ENCODE measurements around the gene SLC49A3. TPM values are rescaled to one million over a fixed set of nuclear protein-coding genes. Genes with fewer than 3 reads are reported as not detected.

The SLC49A3 gene
- total RNA-seq, 4 donors from 2014 or later = 5.9 to 18.0 (median 14.3) TPM

- Histone ChIP-seq H3K27ac (peak overlapping the region in 3 of 4 donors; percentile 26 to 67 (median 56)), H3K27me3 (no peaks in the 10 kb centered on the region), H3K4me3 (no peak overlapping the region), H3K9me3 (no peaks in the 10 kb centered on the region), H3K36me3 (peaks cover 0 to 25% (median 0%) of the 10 kb centered on the region in 3 donors), H3K4me1 (peaks cover 0 to 48% (median 12%) of the 10 kb centered on the region in 4 donors)
- TF ChIP-seq POLR2A (IDR thresholded peaks at IDR 0.05) = no peak
- TF ChIP-seq EP300 (IDR thresholded peaks at IDR 0.05) = no peak
- TF ChIP-seq CTCF (IDR thresholded peaks at IDR 0.05) = no peak
- 87 to 89% methylated on average over 32 to 39 of the region's 41 CpGs for WGBS, 2 donors
- DNase-seq (ENCODE audit: low spot score in 2 of 2) = no peak
These were observed 36.7 kb upstream of the SLC49A3 start for GRCh38 chr4:725391-726234.

- 87 to 92% methylated on average over 24 to 27 of the region's 28 CpGs for WGBS, 2 donors
- Histone ChIP-seq H3K4me1 (peaks cover 0 to 49% (median 12%) of the 10 kb centered on the region in 4 donors), H3K36me3 (peaks cover 0 to 18% (median 0%) of the 10 kb centered on the region in 3 donors), H3K9me3 (no peaks in the 10 kb centered on the region), H3K4me3 (no peak overlapping the region), H3K27ac (no peak overlapping the region), H3K27me3 (no peaks in the 10 kb centered on the region)
- no peak for DNase-seq (ENCODE audit: low spot score in 2 of 2)
- TF ChIP-seq EP300 (IDR thresholded peaks at IDR 0.05) = no peak
- TF ChIP-seq CTCF (IDR thresholded peaks at IDR 0.05) = no peak
- no peak for TF ChIP-seq POLR2A (IDR thresholded peaks at IDR 0.05)
These were observed 35.0 kb upstream of the SLC49A3 start for GRCh38 chr4:723751-724530.

GRCh38 chr4:722851-723360 is 34.0 kb upstream of the SLC49A3 start:
- no peak for DNase-seq (ENCODE audit: low spot score in 2 of 2)
- Histone ChIP-seq H3K4me3 (no peak overlapping the region), H3K27ac (no peak overlapping the region), H3K9me3 (no peaks in the 10 kb centered on the region), H3K36me3 (peaks cover 0 to 18% (median 0%) of the 10 kb centered on the region in 3 donors), H3K4me1 (peaks cover 0 to 58% (median 12%) of the 10 kb centered on the region in 4 donors), H3K27me3 (no peaks in the 10 kb centered on the region)
- 97% methylated on average over 61 of the region's 61 CpGs for WGBS, 2 donors
- TF ChIP-seq EP300 (IDR thresholded peaks at IDR 0.05) (no peak), POLR2A (IDR thresholded peaks at IDR 0.05) (no peak), CTCF (IDR thresholded peaks at IDR 0.05) (no peak)

- Histone ChIP-seq H3K4me3 (no peak overlapping the region), H3K36me3 (peaks cover 0 to 18% (median 0%) of the 10 kb centered on the region in 3 donors), H3K9me3 (no peaks in the 10 kb centered on the region), H3K27me3 (no peaks in the 10 kb centered on the region), H3K27ac (no peak overlapping the region), H3K4me1 (peaks cover 0 to 60% (median 12%) of the 10 kb centered on the region in 4 donors)
- no peak for TF ChIP-seq EP300 (IDR thresholded peaks at IDR 0.05)
- TF ChIP-seq CTCF (IDR thresholded peaks at IDR 0.05) = no peak
- no peak for TF ChIP-seq POLR2A (IDR thresholded peaks at IDR 0.05)
- 92% methylated on average over 46 to 47 of the region's 47 CpGs for WGBS, 2 donors
- no peak for DNase-seq (ENCODE audit: low spot score in 2 of 2)
These were observed 33.3 kb upstream of the SLC49A3 start for GRCh38 chr4:722169-722725.

Data from tibial nerve (tissue), 4 donors.